GM23338 (cell line): ENCODE data around the gene GHRL. TPM values are rescaled to one million over a fixed set of nuclear protein-coding genes. Genes with fewer than 3 reads are reported as not detected.

Source experiments
- ATAC-seq: fragments of 200-7000 bp; cut with Tn5 transposase; 3 replicates; pipeline ENCODE4 v1.9.1; 2020
- DNase-seq: peaks from one replicate; pipeline ENCODE4 v3.0.0-alpha.2; 2015; ENCODE audit warnings: low spot score
- H2AFZ ChIP-seq: fragments of 200-600 bp; sonication (generic); 2 replicates; pipeline ENCODE4 v1.8.0; 2016; ENCODE audit warnings: antibody characterized with exemption, mild to moderate bottlenecking, moderate library complexity
- H3F3A ChIP-seq: fragments of 200-600 bp; sonication (generic); replicated peaks from 2 replicates; pipeline ENCODE4 v1.8.0; 2017; ENCODE audit warnings: antibody characterized with exemption, mixed run types, low read depth
- H3K27ac ChIP-seq: fragments of 200-600 bp; sonication (generic); 2 replicates; pipeline ENCODE4 v1.6.1; 2016; ENCODE audit warnings: low read depth
- H3K27me3 ChIP-seq: fragments of 200-600 bp; sonication (generic); 2 replicates; pipeline ENCODE4 v1.8.0; 2016; ENCODE audit warnings: mild to moderate bottlenecking, mixed run types, moderate library complexity; ENCODE audit not compliant: insufficient read depth
- H3K36me3 ChIP-seq: fragments of 200-600 bp; sonication (generic); 2 replicates; pipeline ENCODE4 v1.8.0; 2016; ENCODE audit warnings: mild to moderate bottlenecking; ENCODE audit not compliant: insufficient read depth
- H3K4me1 ChIP-seq: fragments of 200-600 bp; sonication (generic); 2 replicates; pipeline ENCODE4 v1.8.0; 2016; ENCODE audit warnings: mild to moderate bottlenecking, moderate library complexity; ENCODE audit not compliant: insufficient read depth
- H3K4me2 ChIP-seq: fragments of 200-600 bp; sonication (generic); 2 replicates; pipeline ENCODE4 v1.7.1; 2017; ENCODE audit warnings: mixed run types
- H3K4me3 ChIP-seq: fragments of 200-600 bp; sonication (generic); 2 replicates; pipeline ENCODE4 v1.6.1; 2016; ENCODE audit warnings: mixed run types
- H3K79me2 ChIP-seq: fragments of 200-600 bp; sonication (generic); replicated peaks from 2 replicates; pipeline ENCODE4 v1.8.0; 2017; ENCODE audit warnings: mild to moderate bottlenecking; ENCODE audit not compliant: insufficient read depth
- H3K9me2 ChIP-seq: fragments of 200-600 bp; sonication (generic); 2 replicates; pipeline ENCODE4 v1.8.0; 2017; ENCODE audit not compliant: insufficient read depth
- H4K20me1 ChIP-seq: fragments of 200-600 bp; sonication (generic); replicated peaks from 2 replicates; pipeline ENCODE4 v1.8.0; 2017; ENCODE audit warnings: mild to moderate bottlenecking; ENCODE audit not compliant: insufficient read depth
- H3K27ac Mint-ChIP-seq: 2 replicates; pipeline ENCODE4 v1.8.0; 2020; ENCODE audit warnings: inconsistent platforms, mild to moderate bottlenecking, moderate library complexity, mixed read lengths
- H3K27me3 Mint-ChIP-seq: 3 replicates; pipeline ENCODE4 v1.8.0; 2022; ENCODE audit warnings: low read depth, mild to moderate bottlenecking, moderate library complexity, mixed read lengths, inconsistent platforms; ENCODE audit not compliant: insufficient read depth, poor library complexity
- H3K36me3 Mint-ChIP-seq: 3 replicates; pipeline ENCODE4 v1.8.0; 2021; ENCODE audit warnings: low read depth, mild to moderate bottlenecking, inconsistent platforms, moderate library complexity, mixed read lengths
- H3K4me1 Mint-ChIP-seq: 3 replicates; pipeline ENCODE4 v1.8.0; 2020; ENCODE audit warnings: mild to moderate bottlenecking, inconsistent platforms, mixed read lengths
- H3K4me3 Mint-ChIP-seq: 3 replicates; pipeline ENCODE4 v1.8.0; 2021; ENCODE audit warnings: moderate library complexity, mild to moderate bottlenecking, inconsistent platforms, mixed read lengths
- H3K9me3 Mint-ChIP-seq: 3 replicates; pipeline ENCODE4 v1.8.0; 2020; ENCODE audit warnings: moderate library complexity, mild to moderate bottlenecking, inconsistent platforms, mixed read lengths
- CTCF ChIP-seq, 2 experiments: fragments of 200-600 bp in 1 of 2; sonication (generic) in 1 of 2; conservative IDR thresholded peaks; 2 replicates each; pipeline versions ENCODE4 v1.5.1 to v1.6.1; 2016 to 2017; ENCODE audit warnings: antibody characterized with exemption in 2 of 2, low read depth in 2 of 2, mild to moderate bottlenecking in 2 of 2, moderate library complexity in 1 of 2
- EZH2 ChIP-seq: fragments of 200-600 bp; sonication (generic); IDR thresholded peaks from one replicate; pipeline ENCODE4 v1.8.0; 2017; ENCODE audit warnings: antibody characterized with exemption, mild to moderate bottlenecking, low read depth; ENCODE audit not compliant: unreplicated experiment
- EZH2phosphoT487 ChIP-seq: fragments of 200-600 bp; sonication (generic); IDR thresholded peaks from one replicate; pipeline ENCODE4 v1.8.1; 2018; ENCODE audit warnings: antibody characterized with exemption; ENCODE audit not compliant: unreplicated experiment
- JUNB ChIP-seq: IDR thresholded peaks from one replicate; pipeline ENCODE4 v1.6.1; 2016; ENCODE audit warnings: antibody characterized with exemption; ENCODE audit not compliant: unreplicated experiment
- ZNF331 ChIP-seq: fragments of 250-450 bp; sonication (Bioruptor Pico); IDR thresholded peaks from 2 replicates; pipeline ENCODE4 v1.5.0; 2020; ENCODE audit warnings: low read depth, mild to moderate bottlenecking, moderate library complexity
- polyA plus RNA-seq: library from polyadenylated mRNA; unstranded; fragments of >200 nt; fragmentation: Nextera tagmentation; extraction: Ambion mirVana; gene quantifications from 2 replicates; pipeline ENCODE4 v1.2.1, GENCODE V29; 2016
- total RNA-seq: library from RNA; depleted of rRNA; stranded (reverse); fragments of >200 nt; shearing (Covaris generic); gene quantifications from 2 replicates; pipeline ENCODE4 v1.2.3, GENCODE V29; 2014

GHRL gene
- total and polyA plus RNA-seq, 2 experiments from 2014 or later, result 0.78 TPM; not detected in 1

GRCh38 chr3:10280571-10280970 lies 12.2 kb downstream of the GHRL start:
- no peak for DNase-seq
- no peaks in the 10 kb centered on the region for H3K27me3 ChIP-seq
- H3K4me3 Mint-ChIP-seq, result no peak overlapping the region
- peaks cover 10% of the 10 kb centered on the region for H3K27me3 Mint-ChIP-seq
- H2AFZ ChIP-seq, result no peak overlapping the region
- H3K9me3 Mint-ChIP-seq, result no peaks in the 10 kb centered on the region
- no peak overlapping the region for H3K4me3 ChIP-seq
- no peak overlapping the region for H3K27ac ChIP-seq
- H3K4me2 ChIP-seq, result no peak overlapping the region
- no peaks in the 10 kb centered on the region for H3F3A ChIP-seq
- H3K27ac Mint-ChIP-seq, result no peak overlapping the region
- H3K36me3 ChIP-seq, result peaks cover 10% of the 10 kb centered on the region; the same call in 1 of the 2 replicates
- no peak for ATAC-seq
- no peaks in the 10 kb centered on the region for H3K79me2 ChIP-seq
- H3K36me3 Mint-ChIP-seq, result peaks cover 46% of the 10 kb centered on the region
- no peaks in the 10 kb centered on the region for H3K4me1 ChIP-seq
- H4K20me1 ChIP-seq, result peaks cover 3% of the 10 kb centered on the region; the same call in 1 of the 2 replicates
- TF ChIP-seq EZH2, result no peak
- TF ChIP-seq CTCF (conservative IDR thresholded peaks at IDR 0.05; ENCODE audit: low read depth in 2 of 2), result 0 out of 4 replicates have a peak, but pooled peaks of 1 of the 2 experiments have one; percentile 11
- TF ChIP-seq JUNB, result no peak
- no peak for TF ChIP-seq ZNF331 (CRISPR knock-in tag)
- H3K4me1 Mint-ChIP-seq, result no peaks in the 10 kb centered on the region; the same call in 2 of the 3 replicates
- no peaks in the 10 kb centered on the region for H3K9me2 ChIP-seq

GRCh38 chr3:10280177-10280529 lies 12.6 kb downstream of the GHRL start:
- no peak for TF ChIP-seq EZH2phosphoT487
- peak; percentile 50 to 62 for TF ChIP-seq CTCF (conservative IDR thresholded peaks at IDR 0.05; ENCODE audit: low read depth in 2 of 2)
- ATAC-seq (peak; percentile 79), DNase-seq (peak; percentile 46)

More at GRCh38 chr3:10280177-10280529, 12.6 kb downstream of the GHRL start:
- no peaks in the 10 kb centered on the region for H3K9me3 Mint-ChIP-seq
- no peaks in the 10 kb centered on the region for H3K9me2 ChIP-seq
- H2AFZ ChIP-seq, result no peak overlapping the region
- H3K4me1 ChIP-seq, result no peaks in the 10 kb centered on the region
- peaks cover 10% of the 10 kb centered on the region for H3K27me3 Mint-ChIP-seq
- H3F3A ChIP-seq, result no peaks in the 10 kb centered on the region
- peaks cover 3% of the 10 kb centered on the region; the same call in 1 of the 2 replicates for H4K20me1 ChIP-seq
- H3K4me3 ChIP-seq, result no peak overlapping the region
- H3K4me1 Mint-ChIP-seq, result no peaks in the 10 kb centered on the region
- H3K27ac ChIP-seq, result no peak overlapping the region
- no peak overlapping the region for H3K4me3 Mint-ChIP-seq
- H3K36me3 ChIP-seq, result peaks cover 10% of the 10 kb centered on the region; the same call in 1 of the 2 replicates
- H3K36me3 Mint-ChIP-seq, result peaks cover 49% of the 10 kb centered on the region
- H3K27me3 ChIP-seq, result no peaks in the 10 kb centered on the region
- 0 out of 2 replicates have a peak overlapping the region, but pooled peaks have one; percentile 31 for H3K27ac Mint-ChIP-seq
- no peak overlapping the region for H3K4me2 ChIP-seq
- H3K79me2 ChIP-seq, result peaks cover 3% of the 10 kb centered on the region; the same call in 1 of the 2 replicates
